H9 (cell line): Measurements from ENCODE around the gene WNT6. TPM values are rescaled to one million over a fixed set of nuclear protein-coding genes. Genes with fewer than 3 reads are reported as not detected.
A peak's percentile ranks its signal among the peaks of the same experiment; 100 is the strongest.

Source experiments
- DNase-seq: peaks from one replicate; pipeline ENCODE4 v3.0.0-alpha.2; 2017
- H2AFZ ChIP-seq: one replicate; pipeline ENCODE4 v1.6.1; 2013; ENCODE audit warnings: mild to moderate bottlenecking, low read length, control low read depth, moderate library complexity
- H2AK5ac ChIP-seq: 2 replicates; pipeline ENCODE4 v1.6.1; 2013; ENCODE audit warnings: low read length, control low read depth, mixed read lengths; ENCODE audit not compliant: insufficient read length
- H2BK120ac ChIP-seq: one replicate; pipeline ENCODE4 v1.6.1; 2013; ENCODE audit warnings: low read depth, mild to moderate bottlenecking, low read length, control low read depth, inconsistent platforms; ENCODE audit not compliant: poor library complexity, severe bottlenecking
- H2BK12ac ChIP-seq: 2 replicates; pipeline ENCODE4 v1.6.1; 2013; ENCODE audit warnings: low read length, control low read depth, mixed read lengths, low read depth; ENCODE audit not compliant: insufficient read length
- H2BK15ac ChIP-seq: 2 replicates; pipeline ENCODE4 v1.6.1; 2013; ENCODE audit warnings: low read depth, low read length, control low read depth
- H2BK20ac ChIP-seq: one replicate; pipeline ENCODE4 v1.6.1; 2013; ENCODE audit warnings: low read depth, mild to moderate bottlenecking, low read length, control low read depth, inconsistent platforms; ENCODE audit not compliant: poor library complexity, severe bottlenecking
- H2BK5ac ChIP-seq: 2 replicates; pipeline ENCODE4 v1.6.1; 2013; ENCODE audit warnings: low read length, control low read depth, mixed read lengths; ENCODE audit not compliant: insufficient read length
- H3K14ac ChIP-seq: 2 replicates; pipeline ENCODE4 v1.6.1; 2013; ENCODE audit warnings: low read length, control low read depth; ENCODE audit not compliant: insufficient read depth
- H3K18ac ChIP-seq: 2 replicates; pipeline ENCODE4 v1.6.1; 2013; ENCODE audit warnings: low read depth, mild to moderate bottlenecking, mixed read lengths, low read length, control low read depth; ENCODE audit not compliant: insufficient read length
- H3K23ac ChIP-seq: 2 replicates; pipeline ENCODE4 v1.6.1; 2013; ENCODE audit warnings: low read length, control low read depth, mixed read lengths, low read depth; ENCODE audit not compliant: insufficient read length
- H3K23me2 ChIP-seq: 2 replicates; pipeline ENCODE4 v1.6.1; 2013; ENCODE audit warnings: low read depth, mild to moderate bottlenecking, mixed read lengths, low read length, control low read depth; ENCODE audit not compliant: insufficient read length, poor library complexity, severe bottlenecking
- H3K27ac ChIP-seq: 2 replicates; pipeline ENCODE4 v1.5.1; 2013; ENCODE audit warnings: low read length, control low read depth, mixed read lengths, low read depth; ENCODE audit not compliant: insufficient read length
- H3K27me3 ChIP-seq: 2 replicates; pipeline ENCODE4 v1.6.1; 2013; ENCODE audit warnings: low read length, control low read depth, inconsistent platforms; ENCODE audit not compliant: insufficient read depth
- H3K4ac ChIP-seq: 2 replicates; pipeline ENCODE4 v1.6.1; 2013; ENCODE audit warnings: low read depth, mild to moderate bottlenecking, control low read depth, inconsistent platforms, low read length, moderate library complexity
- H3K4me1 ChIP-seq: 2 replicates; pipeline ENCODE4 v1.6.1; 2013; ENCODE audit warnings: low read length, control low read depth, inconsistent platforms; ENCODE audit not compliant: insufficient read depth
- H3K4me2 ChIP-seq: 2 replicates; pipeline ENCODE4 v1.6.1; 2013; ENCODE audit warnings: low read length, control low read depth, mixed read lengths; ENCODE audit not compliant: insufficient read length, insufficient read depth
- H3K56ac ChIP-seq: 2 replicates; pipeline ENCODE4 v1.6.1; 2013; ENCODE audit warnings: low read depth, mild to moderate bottlenecking, mixed read lengths, low read length, control low read depth; ENCODE audit not compliant: insufficient read length
- H3K79me1 ChIP-seq: 2 replicates; pipeline ENCODE4 v1.6.1; 2013; ENCODE audit warnings: low read depth, mild to moderate bottlenecking, moderate library complexity, low read length, control low read depth, inconsistent platforms; ENCODE audit not compliant: insufficient read depth, poor library complexity, severe bottlenecking
- H3K79me2 ChIP-seq: 2 replicates; pipeline ENCODE4 v1.6.1; 2013; ENCODE audit warnings: low read length, control low read depth, inconsistent platforms; ENCODE audit not compliant: insufficient read depth
- H3K9ac ChIP-seq: 2 replicates; pipeline ENCODE4 v1.6.1; 2013; ENCODE audit warnings: low read length, control low read depth, mixed read lengths; ENCODE audit not compliant: insufficient read length; ENCODE audit errors: extremely low read depth
- H3K9me3 ChIP-seq: one replicate; pipeline ENCODE4 v1.6.1; 2013; ENCODE audit warnings: low read depth, low read length, inconsistent platforms; ENCODE audit not compliant: control insufficient read depth
- H3T11ph ChIP-seq: one replicate; pipeline ENCODE4 v1.6.1; 2013; ENCODE audit warnings: mild to moderate bottlenecking, low read length, control low read depth, inconsistent platforms
- H4K20me1 ChIP-seq: one replicate; pipeline ENCODE4 v1.6.1; 2013; ENCODE audit not compliant: control insufficient read depth, insufficient read length, insufficient read depth
- H4K5ac ChIP-seq: 2 replicates; pipeline ENCODE4 v1.6.1; 2013; ENCODE audit warnings: low read depth, mild to moderate bottlenecking, mixed read lengths, low read length, control low read depth; ENCODE audit not compliant: insufficient read length
- H4K8ac ChIP-seq: replicated peaks from 2 replicates; pipeline ENCODE4 v1.6.1; 2013; ENCODE audit warnings: low read length, control low read depth, mixed read lengths, low read depth; ENCODE audit not compliant: insufficient read length
- H4K91ac ChIP-seq: 2 replicates; pipeline ENCODE4 v1.6.1; 2013; ENCODE audit warnings: low read depth, mild to moderate bottlenecking, moderate library complexity, mixed read lengths, low read length, control low read depth; ENCODE audit not compliant: insufficient read length
- H3K27ac Mint-ChIP-seq, 3 experiments: 2 replicates in 2 of 3; 3 replicates in 1 of 3; pipeline ENCODE4 v1.8.0; 2020 to 2021; ENCODE audit warnings: mixed read lengths in 3 of 3, mild to moderate bottlenecking in 1 of 3, moderate library complexity in 1 of 3
- H3K27me3 Mint-ChIP-seq: 2 replicates; pipeline ENCODE4 v1.8.0; 2021; ENCODE audit warnings: low read depth, mild to moderate bottlenecking, moderate library complexity, mixed read lengths
- H3K36me3 Mint-ChIP-seq, 3 experiments: 2 replicates in 2 of 3; 3 replicates in 1 of 3; pipeline ENCODE4 v1.8.0; 2020 to 2021; ENCODE audit warnings: low read depth in 3 of 3, mixed read lengths in 3 of 3; ENCODE audit not compliant: insufficient read depth in 1 of 3
- H3K4me1 Mint-ChIP-seq, 2 experiments: 2 replicates each; pipeline ENCODE4 v1.8.0; 2020; ENCODE audit warnings: mixed read lengths in 2 of 2
- H3K4me3 Mint-ChIP-seq, 2 experiments: 2 replicates in 1 of 2; 3 replicates in 1 of 2; pipeline ENCODE4 v1.8.0; 2020 to 2021; ENCODE audit warnings: mild to moderate bottlenecking in 2 of 2, mixed read lengths in 2 of 2, moderate library complexity in 1 of 2
- H3K9me3 Mint-ChIP-seq, 2 experiments: 2 replicates in 1 of 2; 3 replicates in 1 of 2; pipeline ENCODE4 v1.8.0; 2020; ENCODE audit warnings: mild to moderate bottlenecking in 2 of 2, mixed read lengths in 2 of 2, moderate library complexity in 1 of 2
- WGBS: extraction: QIAGEN DNeasy Blood & Tissue Kit; methylation state at CpG from one replicate; pipeline ENCODE4 v1.1.7; 2013; ENCODE audit warnings: missing lambda C conversion rate, low lambda C conversion rate, mixed read lengths; ENCODE audit not compliant: insufficient read length; ENCODE audit errors: extremely low coverage; 5-methylcytosine and 5-hydroxymethylcytosine counted together
- total RNA-seq: library from RNA; stranded (reverse); gene quantifications from 2 replicates; pipeline ENCODE4 v1.2.1, GENCODE V29; 2021
- TF ChIP-seq, protein P1 (sequence below): fragments of 200-600 bp; sonication (generic); conservative IDR thresholded peaks from 3 replicates; pipeline ENCODE4 v1.8.0; 2021; ENCODE audit warnings: antibody characterized with exemption, mild to moderate bottlenecking

The WNT6 gene
- total RNA-seq, 1 experiment from 2014 or later = not detected

DNA sequence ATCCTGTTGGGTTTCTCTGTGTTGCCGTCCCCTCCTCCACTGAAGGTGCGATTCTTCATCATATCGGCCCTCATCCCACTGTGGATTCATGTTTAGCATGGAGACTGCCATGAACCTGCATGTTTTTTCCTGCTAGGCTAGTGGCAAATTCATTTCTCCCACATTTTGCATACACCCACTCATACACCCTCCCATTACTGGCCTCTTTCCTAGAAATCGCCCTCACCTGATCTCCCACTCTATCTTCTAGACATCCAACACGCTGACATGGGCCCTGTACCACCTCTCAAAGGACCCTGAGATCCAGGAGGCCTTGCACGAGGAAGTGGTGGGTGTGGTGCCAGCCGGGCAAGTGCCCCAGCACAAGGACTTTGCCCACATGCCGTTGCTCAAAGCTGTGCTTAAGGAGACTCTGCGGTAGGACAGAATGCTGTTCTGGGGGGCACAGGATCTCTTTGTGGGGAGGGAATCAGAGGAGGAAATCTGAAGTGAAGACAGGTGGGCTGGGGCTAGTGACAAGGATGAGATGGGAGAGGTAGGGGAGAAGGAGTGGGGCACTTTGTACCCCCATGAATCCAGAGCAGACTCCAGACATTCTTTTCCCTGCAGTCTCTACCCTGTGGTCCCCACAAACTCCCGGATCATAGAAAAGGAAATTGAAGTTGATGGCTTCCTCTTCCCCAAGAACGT lies 45.7 kb upstream of the WNT6 start:
- Mint-ChIP-seq H3K4me3 (no peak overlapping the region), H3K27ac (peak overlapping the region in 1 of 3 experiments; percentile 65; a peak in 1 of 7 replicates), H3K9me3 (no peaks in the 10 kb centered on the region), H3K36me3 (no peaks in the 10 kb centered on the region; a peak in 1 of 7 replicates), H3K27me3 (no peaks in the 10 kb centered on the region), H3K4me1 (no peaks in the 10 kb centered on the region)
- Histone ChIP-seq H2BK5ac (no peak overlapping the region), H4K5ac (no peak overlapping the region), H3K18ac (no peak overlapping the region), H3K14ac (no peak overlapping the region), H2BK15ac (no peak overlapping the region), H3K56ac (no peak overlapping the region), H3K27me3 (no peaks in the 10 kb centered on the region), H2BK120ac (no peak overlapping the region), H2BK12ac (no peak overlapping the region), H4K20me1 (no peaks in the 10 kb centered on the region), H4K91ac (no peak overlapping the region), H2BK20ac (no peak overlapping the region), H2AK5ac (no peak overlapping the region), H3K4me1 (no peaks in the 10 kb centered on the region), H3K79me2 (no peaks in the 10 kb centered on the region), H2AFZ (no peak overlapping the region), H3K23ac (no peak overlapping the region), H3K79me1 (no peaks in the 10 kb centered on the region), H3K4ac (no peak overlapping the region), H3K9me3 (no peaks in the 10 kb centered on the region), H3K27ac (no peak overlapping the region), H3K4me2 (no peak overlapping the region), H3K9ac (no peak overlapping the region), H3T11ph (no peak overlapping the region), H3K23me2 (no peaks in the 10 kb centered on the region), H4K8ac (no peak overlapping the region)
- DNase-seq = no peak
- TF ChIP-seq, protein P1, sequence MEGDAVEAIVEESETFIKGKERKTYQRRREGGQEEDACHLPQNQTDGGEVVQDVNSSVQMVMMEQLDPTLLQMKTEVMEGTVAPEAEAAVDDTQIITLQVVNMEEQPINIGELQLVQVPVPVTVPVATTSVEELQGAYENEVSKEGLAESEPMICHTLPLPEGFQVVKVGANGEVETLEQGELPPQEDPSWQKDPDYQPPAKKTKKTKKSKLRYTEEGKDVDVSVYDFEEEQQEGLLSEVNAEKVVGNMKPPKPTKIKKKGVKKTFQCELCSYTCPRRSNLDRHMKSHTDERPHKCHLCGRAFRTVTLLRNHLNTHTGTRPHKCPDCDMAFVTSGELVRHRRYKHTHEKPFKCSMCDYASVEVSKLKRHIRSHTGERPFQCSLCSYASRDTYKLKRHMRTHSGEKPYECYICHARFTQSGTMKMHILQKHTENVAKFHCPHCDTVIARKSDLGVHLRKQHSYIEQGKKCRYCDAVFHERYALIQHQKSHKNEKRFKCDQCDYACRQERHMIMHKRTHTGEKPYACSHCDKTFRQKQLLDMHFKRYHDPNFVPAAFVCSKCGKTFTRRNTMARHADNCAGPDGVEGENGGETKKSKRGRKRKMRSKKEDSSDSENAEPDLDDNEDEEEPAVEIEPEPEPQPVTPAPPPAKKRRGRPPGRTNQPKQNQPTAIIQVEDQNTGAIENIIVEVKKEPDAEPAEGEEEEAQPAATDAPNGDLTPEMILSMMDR = no peak
- no CpG with 5 or more reads among the region's 11 CpGs for WGBS
